ENCODE measurements around the gene KRT6C. TPM values are rescaled to one million over a fixed set of nuclear protein-coding genes. Genes with fewer than 3 reads are reported as not detected.

The KRT6C gene
- total RNA-seq, 4 donors from 2014 or later = not detected

DNA sequence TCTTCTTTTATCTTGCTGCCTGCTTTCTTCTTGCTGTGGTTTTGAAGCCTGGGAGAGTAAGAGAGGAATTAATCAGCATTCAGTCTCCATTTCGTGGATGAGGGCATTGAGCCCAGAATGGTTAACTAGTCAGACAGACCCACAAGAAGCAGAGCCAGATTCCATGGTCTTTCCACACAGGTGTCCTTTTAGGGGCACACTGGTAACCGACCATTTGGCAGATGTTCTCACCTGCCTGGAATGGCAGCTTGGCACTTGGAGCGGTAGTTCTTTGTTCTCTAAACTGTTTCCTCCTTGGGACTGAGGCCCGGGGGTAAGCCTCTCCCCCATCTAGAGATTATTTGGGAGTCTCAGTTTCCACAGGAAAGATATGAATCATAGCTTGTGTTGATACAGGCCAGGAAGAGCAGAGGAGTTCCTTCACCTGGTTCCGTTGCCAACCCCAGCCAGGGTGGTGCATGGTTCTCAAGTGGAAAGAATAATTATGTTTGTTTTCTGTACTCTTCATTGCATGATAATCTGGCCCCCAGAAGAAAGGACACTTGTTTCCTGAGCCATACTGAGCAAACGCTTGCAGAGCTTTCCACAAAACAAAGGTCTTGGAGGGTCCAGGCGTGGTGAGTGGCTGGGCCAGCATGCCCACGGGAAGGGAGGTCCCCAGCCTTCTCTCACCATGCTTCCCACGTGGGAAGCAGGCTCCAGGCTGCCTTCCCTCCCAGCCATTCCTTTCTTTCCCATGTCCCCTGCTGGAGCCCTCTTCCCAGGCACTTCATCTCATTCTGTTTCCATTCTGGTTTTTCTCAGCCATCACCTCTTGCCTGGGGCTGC is 37.4 kb downstream of the KRT6C start:
- WGBS = 56% methylated on average over 9 of the region's 9 CpGs
- Histone ChIP-seq H3K27me3 (no peaks in the 10 kb centered on the region), H3K4me3 (no peak overlapping the region), H3K36me3 (no peaks in the 10 kb centered on the region), H3K4me1 (peaks cover 0 to 8% (median 0%) of the 10 kb centered on the region in 4 donors), H3K9me3 (no peaks in the 10 kb centered on the region), H3K27ac (replicated peaks in 1 of 4) (no peak overlapping the region)
- DNase-seq (ENCODE audit: extremely low spot score) = no peak
- intact Hi-C loops (cut with DNase I) = no loop called here
- TF ChIP-seq, protein P1, sequence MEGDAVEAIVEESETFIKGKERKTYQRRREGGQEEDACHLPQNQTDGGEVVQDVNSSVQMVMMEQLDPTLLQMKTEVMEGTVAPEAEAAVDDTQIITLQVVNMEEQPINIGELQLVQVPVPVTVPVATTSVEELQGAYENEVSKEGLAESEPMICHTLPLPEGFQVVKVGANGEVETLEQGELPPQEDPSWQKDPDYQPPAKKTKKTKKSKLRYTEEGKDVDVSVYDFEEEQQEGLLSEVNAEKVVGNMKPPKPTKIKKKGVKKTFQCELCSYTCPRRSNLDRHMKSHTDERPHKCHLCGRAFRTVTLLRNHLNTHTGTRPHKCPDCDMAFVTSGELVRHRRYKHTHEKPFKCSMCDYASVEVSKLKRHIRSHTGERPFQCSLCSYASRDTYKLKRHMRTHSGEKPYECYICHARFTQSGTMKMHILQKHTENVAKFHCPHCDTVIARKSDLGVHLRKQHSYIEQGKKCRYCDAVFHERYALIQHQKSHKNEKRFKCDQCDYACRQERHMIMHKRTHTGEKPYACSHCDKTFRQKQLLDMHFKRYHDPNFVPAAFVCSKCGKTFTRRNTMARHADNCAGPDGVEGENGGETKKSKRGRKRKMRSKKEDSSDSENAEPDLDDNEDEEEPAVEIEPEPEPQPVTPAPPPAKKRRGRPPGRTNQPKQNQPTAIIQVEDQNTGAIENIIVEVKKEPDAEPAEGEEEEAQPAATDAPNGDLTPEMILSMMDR (IDR thresholded peaks at IDR 0.05) = no peak
- TF ChIP-seq POLR2A (IDR thresholded peaks at IDR 0.05; ENCODE audit: low read depth) = no peak
- no peak for TF ChIP-seq EP300 (IDR thresholded peaks at IDR 0.05)
- no peak for TF ChIP-seq POLR2AphosphoS5 (IDR thresholded peaks at IDR 0.05)

DNA sequence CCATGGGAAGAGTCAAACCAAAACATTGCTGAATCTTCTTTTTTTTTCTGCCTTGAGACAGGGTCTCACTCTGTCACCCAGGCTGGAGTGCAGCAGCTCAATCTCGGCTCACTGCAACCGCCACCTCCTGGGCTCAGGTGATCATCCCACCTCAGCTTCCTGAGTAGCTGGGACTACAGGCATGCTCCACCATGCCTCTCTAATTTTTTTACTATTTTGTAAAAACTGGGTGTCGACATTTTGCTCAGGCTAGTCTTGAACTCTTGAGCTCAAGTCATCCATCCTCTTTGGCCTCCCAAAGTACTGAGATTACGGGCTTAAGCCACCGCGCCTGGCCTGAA is 38.0 kb downstream of the KRT6C start:
- TF ChIP-seq EP300 (IDR thresholded peaks at IDR 0.05) (no peak), POLR2A (IDR thresholded peaks at IDR 0.05; ENCODE audit: low read depth) (no peak), POLR2AphosphoS5 (IDR thresholded peaks at IDR 0.05) (no peak)
- TF ChIP-seq, protein P1 (IDR thresholded peaks at IDR 0.05) = no peak
- 79% methylated on average over 6 of the region's 6 CpGs for WGBS

DNA sequence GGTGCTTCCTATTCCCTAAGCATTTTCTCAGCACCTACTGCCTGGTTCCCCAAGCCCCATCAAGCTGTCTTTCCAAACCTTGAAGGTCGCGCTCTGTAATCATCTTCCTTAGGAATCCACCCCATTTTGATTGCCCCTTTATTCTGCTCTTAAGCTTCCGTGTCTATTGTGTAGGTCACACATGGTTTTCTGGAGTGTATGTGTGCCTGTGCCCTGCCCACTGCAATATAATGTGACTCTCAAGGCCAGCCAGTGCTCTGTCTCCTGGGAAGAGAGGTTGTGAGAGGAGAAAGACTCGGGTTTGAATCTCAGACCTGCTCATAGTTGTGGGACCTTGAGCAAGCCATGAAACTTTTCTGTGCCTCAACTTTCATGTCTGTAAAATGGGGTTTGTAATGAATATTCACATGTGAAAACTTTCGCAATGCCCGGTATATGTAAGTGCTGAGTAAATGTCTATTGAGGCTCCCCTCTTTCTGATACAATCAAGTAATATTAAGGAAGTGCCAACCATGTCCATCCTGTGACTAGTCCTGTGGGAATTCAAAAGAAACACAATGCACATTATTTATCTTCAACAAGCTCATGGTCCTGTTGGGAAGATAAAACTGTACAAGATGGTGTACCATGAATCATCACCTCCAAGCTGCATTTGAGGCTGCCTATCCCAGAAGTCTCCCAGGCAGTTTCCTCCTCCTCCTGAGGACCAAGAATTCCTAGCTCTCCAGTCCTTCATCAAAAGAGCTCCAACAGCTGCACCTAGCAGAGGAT is 38.7 kb downstream of the KRT6C start:
- 96% methylated on average over 6 of the region's 6 CpGs for WGBS
- H3K27ac ChIP-seq (replicated peaks in 1 of 4) = no peak overlapping the region
- no peaks in the 10 kb centered on the region for H3K9me3 ChIP-seq
- intact Hi-C loops (cut with DNase I) = no loop called here
- H3K27me3 ChIP-seq = peaks cover 0 to 10% (median 0%) of the 10 kb centered on the region in 4 donors
- H3K4me3 ChIP-seq = no peak overlapping the region
- peaks cover 0 to 8% (median 0%) of the 10 kb centered on the region in 4 donors for H3K4me1 ChIP-seq
- TF ChIP-seq EP300 (IDR thresholded peaks at IDR 0.05) = no peak
- no peak for TF ChIP-seq POLR2A (IDR thresholded peaks at IDR 0.05; ENCODE audit: low read depth)
- no peak for TF ChIP-seq POLR2AphosphoS5 (IDR thresholded peaks at IDR 0.05)
- TF ChIP-seq, protein P1 (IDR thresholded peaks at IDR 0.05) = no peak
- H3K36me3 ChIP-seq = no peaks in the 10 kb centered on the region
- DNase-seq (ENCODE audit: extremely low spot score) = no peak

More for the DNA sequence above, 38.0 kb downstream of the KRT6C start:
- H3K27ac ChIP-seq (replicated peaks in 1 of 4) = no peak overlapping the region
- peaks cover 0 to 8% (median 0%) of the 10 kb centered on the region in 4 donors for H3K4me1 ChIP-seq
- no peaks in the 10 kb centered on the region for H3K9me3 ChIP-seq
- DNase-seq (ENCODE audit: extremely low spot score) = no peak
- H3K27me3 ChIP-seq = peaks cover 0 to 5% (median 0%) of the 10 kb centered on the region in 4 donors
- no peaks in the 10 kb centered on the region for H3K36me3 ChIP-seq
- intact Hi-C loops (cut with DNase I) = no loop called here
- H3K4me3 ChIP-seq = no peak overlapping the region

DNA sequence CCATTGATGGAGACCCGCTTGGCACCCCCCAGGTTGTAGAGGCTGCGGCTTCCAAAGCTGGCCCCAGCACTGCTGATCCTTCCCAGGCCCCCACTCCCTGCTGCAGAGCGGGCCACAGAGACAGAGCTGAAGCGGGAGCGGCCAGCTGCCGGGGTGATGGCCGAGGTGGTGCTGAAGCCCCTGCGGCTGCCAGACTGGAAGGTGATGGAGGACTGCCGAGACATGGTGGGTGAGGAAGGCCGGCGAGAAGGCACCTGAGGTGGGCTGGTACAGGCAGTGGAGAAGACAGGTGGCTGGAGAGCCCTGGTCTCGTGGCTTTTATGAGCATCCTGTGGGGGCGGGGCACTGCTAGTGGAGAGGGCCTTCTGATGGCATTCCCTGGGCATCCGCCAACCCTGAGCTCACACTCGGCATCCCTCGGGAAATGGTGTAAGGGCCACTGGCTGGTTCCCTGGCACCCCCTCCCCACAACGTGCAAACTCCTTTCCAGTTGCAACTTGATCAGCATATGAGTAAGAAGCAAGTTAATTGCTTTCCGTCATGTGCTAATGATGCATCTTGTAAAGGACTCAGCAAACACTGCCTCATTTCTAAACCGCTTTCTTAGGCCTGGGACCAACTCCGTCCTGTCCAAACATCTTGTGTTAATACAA is 39.4 kb downstream of the KRT6C start, which contains the start of gene KRT75:
Gene KRT75 (minus strand): TSS at position 291 of the 653 bp plus-strand sequence. CDS start 67 bp downstream, at position 224.
- H3K4me3 ChIP-seq = no peak within 1 kb of the TSS
- peaks cover 0 to 8% (median 0%) of the 10 kb centered on the region in 4 donors for H3K4me1 ChIP-seq
- no peaks in the 10 kb centered on the region for H3K36me3 ChIP-seq
- no peak for TF ChIP-seq POLR2AphosphoS5 (IDR thresholded peaks at IDR 0.05)
- H3K27ac ChIP-seq (replicated peaks in 1 of 4) = no peak within 1 kb of the TSS
- no peak for DNase-seq (ENCODE audit: extremely low spot score)
- peaks cover 0 to 10% (median 0%) of the 10 kb centered on the region in 4 donors for H3K27me3 ChIP-seq
- intact Hi-C loops (cut with DNase I) = no loop called here
- 89% methylated on average over 15 of the region's 20 CpGs for WGBS
- no peaks in the 10 kb centered on the region for H3K9me3 ChIP-seq

Data from esophagus muscularis mucosa (tissue), 4 donors.